Neural cell (in vitro differentiated cells): ENCODE data around the gene SFXN2. TPM values are rescaled to one million over a fixed set of nuclear protein-coding genes. Genes with fewer than 3 reads are reported as not detected.

Source experiments
- H2AFZ ChIP-seq: fragments of 200-600, 300-800 bp; sonication (generic), shearing (Covaris generic); 2 replicates; pipeline ENCODE4 v1.6.0; 2014; ENCODE audit warnings: low read depth, mild to moderate bottlenecking, antibody characterized with exemption, low read length, moderate library complexity
- H3F3A ChIP-seq: fragments of 200-600 bp; shearing (Covaris generic); 2 replicates; pipeline ENCODE4 v1.6.1; 2016; ENCODE audit warnings: mild to moderate bottlenecking, moderate library complexity, mixed read lengths, antibody characterized with exemption, low read length; ENCODE audit not compliant: insufficient read depth, poor library complexity, severe bottlenecking
- H3K27ac ChIP-seq: fragments of 200-600, 300-800 bp; sonication (generic), shearing (Covaris generic); 2 replicates; pipeline ENCODE4 v1.5.1; 2014; ENCODE audit warnings: mild to moderate bottlenecking, low read length, moderate library complexity
- H3K27me3 ChIP-seq: fragments of 300-800, 200-600 bp; sonication (generic), shearing (Covaris generic); 2 replicates; pipeline ENCODE4 v1.6.0; 2014; ENCODE audit warnings: mild to moderate bottlenecking, low read depth, low read length, moderate library complexity; ENCODE audit not compliant: insufficient read depth
- H3K36me3 ChIP-seq: fragments of 300-800, 200-600 bp; sonication (generic), shearing (Covaris generic); 2 replicates; pipeline ENCODE4 v1.5.1; 2014; ENCODE audit warnings: mild to moderate bottlenecking, antibody characterized with exemption, low read length, moderate library complexity; ENCODE audit not compliant: insufficient read depth
- H3K4me2 ChIP-seq: fragments of 300-800, 200-600 bp; sonication (generic), shearing (Covaris generic); 2 replicates; pipeline ENCODE4 v1.6.0; 2014; ENCODE audit warnings: mild to moderate bottlenecking, low read length
- H3K4me3 ChIP-seq: fragments of 300-800, 200-600 bp; sonication (generic), shearing (Covaris generic); 2 replicates; pipeline ENCODE4 v1.5.1; 2014; ENCODE audit warnings: mild to moderate bottlenecking, low read length, moderate library complexity
- H3K79me2 ChIP-seq: fragments of 200-600 bp; shearing (Covaris generic); replicated peaks from 2 replicates; pipeline ENCODE4 v1.6.0; 2014; ENCODE audit warnings: mild to moderate bottlenecking, low read length, moderate library complexity; ENCODE audit not compliant: insufficient read depth
- H3K9ac ChIP-seq: fragments of 300-800, 200-600 bp; sonication (generic), shearing (Covaris generic); 2 replicates; pipeline ENCODE4 v1.6.1; 2016; ENCODE audit warnings: mild to moderate bottlenecking, low read length, mixed read lengths
- H3K9me2 ChIP-seq: fragments of 200-600 bp; shearing (Covaris generic); 2 replicates; pipeline ENCODE4 v1.6.1; 2016; ENCODE audit warnings: mild to moderate bottlenecking, low read length, mixed read lengths; ENCODE audit not compliant: insufficient read depth
- H3K9me3 ChIP-seq: fragments of 200-600, 300-800 bp; sonication (generic), shearing (Covaris generic); 2 replicates; pipeline ENCODE4 v1.6.1; 2016; ENCODE audit warnings: mild to moderate bottlenecking, mixed run types, low read length, moderate library complexity, mixed read lengths
- H4K20me1 ChIP-seq: fragments of 200-600 bp; shearing (Covaris generic); 2 replicates; pipeline ENCODE4 v1.6.1; 2016; ENCODE audit warnings: mild to moderate bottlenecking, mixed run types; ENCODE audit not compliant: insufficient read depth
- EP300 ChIP-seq: fragments of 450-650 bp; conservative IDR thresholded peaks from 2 replicates; pipeline ENCODE4 v1.6.1; 2014; ENCODE audit warnings: antibody characterized with exemption, mild to moderate bottlenecking, moderate library complexity; ENCODE audit not compliant: poor library complexity, severe bottlenecking
- EZH2 ChIP-seq: fragments of 200-600, 300-800 bp; shearing (Covaris generic), sonication (generic); IDR thresholded peaks from 2 replicates; pipeline ENCODE4 v1.6.1; 2014; ENCODE audit warnings: antibody characterized with exemption, low read length, borderline replicate concordance, mild to moderate bottlenecking; ENCODE audit not compliant: insufficient read depth, poor library complexity, severe bottlenecking
- MXI1 ChIP-seq: fragments of 450-650 bp; conservative IDR thresholded peaks from 2 replicates; pipeline ENCODE4 v1.6.1; 2014; ENCODE audit warnings: antibody characterized with exemption, mild to moderate bottlenecking; ENCODE audit not compliant: poor library complexity, severe bottlenecking
- POLR2AphosphoS5 ChIP-seq: IDR thresholded peaks from 2 replicates; pipeline ENCODE4 v1.6.1; 2012
- RAD21 ChIP-seq: fragments of 450-650 bp; conservative IDR thresholded peaks from 2 replicates; pipeline ENCODE4 v1.6.1; 2014; ENCODE audit warnings: antibody characterized with exemption, mild to moderate bottlenecking, moderate library complexity
- SMC3 ChIP-seq: fragments of 450-650 bp; conservative IDR thresholded peaks from 2 replicates; pipeline ENCODE4 v1.6.1; 2014; ENCODE audit warnings: antibody characterized with exemption, mild to moderate bottlenecking, moderate library complexity; ENCODE audit not compliant: poor library complexity
- TAF1 ChIP-seq: IDR thresholded peaks from 2 replicates; pipeline ENCODE4 v1.6.1; 2012; ENCODE audit warnings: low read depth
- polyA plus RNA-seq: library from polyadenylated mRNA; depleted of rRNA; stranded (reverse); fragments of >200 nt; gene quantifications from 2 replicates; pipeline ENCODE4 v1.2.3, GENCODE V29; 2014
- TF ChIP-seq, protein P1 (sequence below): fragments of 450-650 bp; IDR thresholded peaks from 2 replicates; pipeline ENCODE4 v1.5.1; 2014; ENCODE audit warnings: antibody characterized with exemption, mild to moderate bottlenecking, moderate library complexity; ENCODE audit not compliant: poor library complexity, severe bottlenecking
- TF ChIP-seq, protein P2 (sequence below): IDR thresholded peaks from 2 replicates; pipeline ENCODE4 v1.6.1; 2012; ENCODE audit warnings: borderline replicate concordance

SFXN2 gene
- polyA plus RNA-seq, 1 donor from 2014 or later, result 16.0 TPM

DNA sequence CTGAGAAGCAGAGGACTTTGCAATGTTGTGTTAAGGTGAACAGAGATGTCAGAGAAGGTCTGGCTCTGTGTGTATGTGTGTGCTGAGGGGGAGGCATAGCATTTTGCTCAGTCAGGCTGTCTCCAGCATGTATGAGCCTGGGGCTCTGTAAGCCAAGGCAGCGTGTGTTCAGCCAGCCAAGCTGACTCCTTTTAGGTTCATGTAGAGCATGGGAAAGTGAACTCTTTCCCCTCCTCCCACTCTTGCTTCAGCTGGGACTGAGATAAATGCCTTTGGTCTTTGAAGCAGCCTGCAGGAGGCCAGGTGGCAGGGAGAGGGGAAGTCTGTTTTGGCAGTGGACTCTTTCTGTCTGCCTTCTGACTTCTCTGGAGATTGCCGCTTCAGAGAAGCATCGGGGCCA lies 3.8 kb downstream of the SFXN2 start:
- H3K9me3 ChIP-seq, result no peaks in the 10 kb centered on the region
- TF ChIP-seq SMC3 (no peak), RAD21 (no peak), EZH2 (no peak), POLR2AphosphoS5 (no peak), EP300 (no peak), MXI1 (no peak)
- TF ChIP-seq, protein P1, sequence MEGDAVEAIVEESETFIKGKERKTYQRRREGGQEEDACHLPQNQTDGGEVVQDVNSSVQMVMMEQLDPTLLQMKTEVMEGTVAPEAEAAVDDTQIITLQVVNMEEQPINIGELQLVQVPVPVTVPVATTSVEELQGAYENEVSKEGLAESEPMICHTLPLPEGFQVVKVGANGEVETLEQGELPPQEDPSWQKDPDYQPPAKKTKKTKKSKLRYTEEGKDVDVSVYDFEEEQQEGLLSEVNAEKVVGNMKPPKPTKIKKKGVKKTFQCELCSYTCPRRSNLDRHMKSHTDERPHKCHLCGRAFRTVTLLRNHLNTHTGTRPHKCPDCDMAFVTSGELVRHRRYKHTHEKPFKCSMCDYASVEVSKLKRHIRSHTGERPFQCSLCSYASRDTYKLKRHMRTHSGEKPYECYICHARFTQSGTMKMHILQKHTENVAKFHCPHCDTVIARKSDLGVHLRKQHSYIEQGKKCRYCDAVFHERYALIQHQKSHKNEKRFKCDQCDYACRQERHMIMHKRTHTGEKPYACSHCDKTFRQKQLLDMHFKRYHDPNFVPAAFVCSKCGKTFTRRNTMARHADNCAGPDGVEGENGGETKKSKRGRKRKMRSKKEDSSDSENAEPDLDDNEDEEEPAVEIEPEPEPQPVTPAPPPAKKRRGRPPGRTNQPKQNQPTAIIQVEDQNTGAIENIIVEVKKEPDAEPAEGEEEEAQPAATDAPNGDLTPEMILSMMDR, result no peak
- TF ChIP-seq, protein P2, sequence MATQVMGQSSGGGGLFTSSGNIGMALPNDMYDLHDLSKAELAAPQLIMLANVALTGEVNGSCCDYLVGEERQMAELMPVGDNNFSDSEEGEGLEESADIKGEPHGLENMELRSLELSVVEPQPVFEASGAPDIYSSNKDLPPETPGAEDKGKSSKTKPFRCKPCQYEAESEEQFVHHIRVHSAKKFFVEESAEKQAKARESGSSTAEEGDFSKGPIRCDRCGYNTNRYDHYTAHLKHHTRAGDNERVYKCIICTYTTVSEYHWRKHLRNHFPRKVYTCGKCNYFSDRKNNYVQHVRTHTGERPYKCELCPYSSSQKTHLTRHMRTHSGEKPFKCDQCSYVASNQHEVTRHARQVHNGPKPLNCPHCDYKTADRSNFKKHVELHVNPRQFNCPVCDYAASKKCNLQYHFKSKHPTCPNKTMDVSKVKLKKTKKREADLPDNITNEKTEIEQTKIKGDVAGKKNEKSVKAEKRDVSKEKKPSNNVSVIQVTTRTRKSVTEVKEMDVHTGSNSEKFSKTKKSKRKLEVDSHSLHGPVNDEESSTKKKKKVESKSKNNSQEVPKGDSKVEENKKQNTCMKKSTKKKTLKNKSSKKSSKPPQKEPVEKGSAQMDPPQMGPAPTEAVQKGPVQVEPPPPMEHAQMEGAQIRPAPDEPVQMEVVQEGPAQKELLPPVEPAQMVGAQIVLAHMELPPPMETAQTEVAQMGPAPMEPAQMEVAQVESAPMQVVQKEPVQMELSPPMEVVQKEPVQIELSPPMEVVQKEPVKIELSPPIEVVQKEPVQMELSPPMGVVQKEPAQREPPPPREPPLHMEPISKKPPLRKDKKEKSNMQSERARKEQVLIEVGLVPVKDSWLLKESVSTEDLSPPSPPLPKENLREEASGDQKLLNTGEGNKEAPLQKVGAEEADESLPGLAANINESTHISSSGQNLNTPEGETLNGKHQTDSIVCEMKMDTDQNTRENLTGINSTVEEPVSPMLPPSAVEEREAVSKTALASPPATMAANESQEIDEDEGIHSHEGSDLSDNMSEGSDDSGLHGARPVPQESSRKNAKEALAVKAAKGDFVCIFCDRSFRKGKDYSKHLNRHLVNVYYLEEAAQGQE, result no peak
- no peak overlapping the region for H3K9ac ChIP-seq
- H3K27ac ChIP-seq, result no peak overlapping the region
- no peaks in the 10 kb centered on the region for H3K36me3 ChIP-seq
- H3K79me2 ChIP-seq, result peaks cover 7% of the 10 kb centered on the region
- H3K9me2 ChIP-seq, result no peaks in the 10 kb centered on the region
- no peaks in the 10 kb centered on the region for H3K27me3 ChIP-seq
- H3K4me3 ChIP-seq, result no peak overlapping the region
- no peak overlapping the region for H3K4me2 ChIP-seq
- peaks cover 1% of the 10 kb centered on the region for H3F3A ChIP-seq
- no peaks in the 10 kb centered on the region for H4K20me1 ChIP-seq
- no peak overlapping the region for H2AFZ ChIP-seq

DNA sequence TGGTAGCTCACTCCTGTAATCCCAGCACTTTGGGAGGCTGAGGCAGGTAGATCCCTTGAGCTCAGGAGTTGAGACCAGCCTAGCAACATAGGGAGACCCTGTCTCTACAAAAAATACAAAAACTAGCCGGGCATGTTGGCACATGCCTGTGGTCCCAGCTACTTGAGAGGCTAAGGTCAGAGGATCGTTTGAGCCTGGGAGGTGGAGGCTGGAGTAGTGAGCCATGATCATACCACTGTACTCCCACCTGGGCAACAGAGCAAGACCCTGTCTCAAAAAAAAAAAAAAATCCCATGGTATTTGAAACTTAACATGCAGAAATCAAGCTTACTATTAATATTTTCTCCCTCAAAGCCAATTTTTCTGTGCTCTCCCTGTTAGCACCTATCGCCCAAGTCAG lies 5.9 kb downstream of the SFXN2 start:
- Histone ChIP-seq H3K27ac (no peak overlapping the region), H3K9ac (no peak overlapping the region), H3K4me3 (no peak overlapping the region), H3F3A (no peaks in the 10 kb centered on the region), H4K20me1 (no peaks in the 10 kb centered on the region), H3K27me3 (no peaks in the 10 kb centered on the region), H3K36me3 (no peaks in the 10 kb centered on the region), H2AFZ (no peak overlapping the region), H3K4me2 (no peak overlapping the region), H3K79me2 (peaks cover 2% of the 10 kb centered on the region), H3K9me3 (no peaks in the 10 kb centered on the region), H3K9me2 (no peaks in the 10 kb centered on the region)
- TF ChIP-seq, protein P2, result no peak
- no peak for TF ChIP-seq TAF1
- TF ChIP-seq SMC3, result no peak
- no peak for TF ChIP-seq EZH2
- TF ChIP-seq RAD21, result no peak
- no peak for TF ChIP-seq EP300
- TF ChIP-seq, protein P1, result no peak
- TF ChIP-seq MXI1, result no peak
- no peak for TF ChIP-seq POLR2AphosphoS5
